Activated CD8-positive, alpha-beta memory T cell treated with anti-CD3 and anti-CD28 coated beads, Interleukin-2, amount 50 U/mL, for 48 hours (primary cell): ENCODE data around the gene FTCDNL1.

Source experiments
- DNase-seq: peaks from one replicate; pipeline ENCODE4 v3.0.0-alpha.2; 2020

FTCDNL1 gene

DNA sequence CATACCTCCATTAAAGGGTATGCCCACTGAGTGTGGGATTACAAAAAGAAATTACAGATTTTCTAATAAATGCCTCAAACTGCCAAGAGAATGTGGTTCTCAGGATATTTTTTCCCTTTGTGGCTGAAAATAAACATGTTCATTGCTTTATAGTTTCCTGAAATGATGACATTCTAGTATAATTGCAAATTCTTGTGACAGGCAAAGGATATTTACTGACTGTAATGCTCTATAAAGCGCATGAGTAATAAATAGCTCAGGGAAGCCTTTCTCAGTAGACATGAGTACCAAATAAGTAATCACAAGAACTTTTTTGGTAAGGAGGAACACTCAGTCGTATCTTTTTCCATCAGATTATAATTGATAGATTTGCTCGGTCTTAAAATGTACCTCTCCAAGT lies 72.3 kb downstream of the FTCDNL1 start:
- DNase-seq = no peak

DNA sequence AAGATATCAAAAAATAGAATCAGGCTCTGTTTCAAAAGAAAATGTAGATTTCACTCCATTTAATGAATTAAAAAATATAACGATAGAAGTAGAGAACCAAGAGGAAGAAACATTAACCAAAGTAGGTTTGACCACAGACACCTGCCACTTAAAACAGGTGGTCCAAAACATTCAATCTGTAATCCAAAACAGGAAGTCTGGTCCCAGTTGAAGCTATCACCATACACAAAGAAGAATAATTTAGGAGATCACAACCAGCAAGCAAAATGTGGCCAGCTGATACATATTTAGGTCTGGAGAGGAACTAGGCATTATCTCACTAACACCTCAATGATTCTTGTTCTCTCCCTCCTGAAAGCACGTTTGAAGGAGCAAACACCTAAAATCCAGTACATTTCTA lies 73.1 kb downstream of the FTCDNL1 start:
- DNase-seq = no peak

DNA sequence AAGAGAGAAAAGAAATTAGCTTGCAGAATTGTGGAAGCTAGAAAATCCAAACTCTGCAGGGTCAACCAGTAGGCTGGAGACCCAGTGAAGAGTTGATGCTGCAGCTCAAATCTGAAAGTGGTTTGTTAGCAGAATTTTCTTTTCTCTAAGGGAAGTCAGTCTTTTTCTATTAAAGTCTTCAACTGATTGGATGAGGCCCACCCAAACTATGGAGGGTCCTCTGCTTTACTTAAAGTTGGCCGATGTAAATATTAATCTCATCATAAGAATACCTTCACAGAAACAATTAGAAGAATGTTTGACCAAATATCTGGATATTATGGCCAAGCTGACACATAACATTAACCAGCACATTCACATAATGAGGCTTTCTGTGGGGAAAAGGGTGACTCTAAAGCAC lies 73.7 kb downstream of the FTCDNL1 start:
- no peak for DNase-seq

DNA sequence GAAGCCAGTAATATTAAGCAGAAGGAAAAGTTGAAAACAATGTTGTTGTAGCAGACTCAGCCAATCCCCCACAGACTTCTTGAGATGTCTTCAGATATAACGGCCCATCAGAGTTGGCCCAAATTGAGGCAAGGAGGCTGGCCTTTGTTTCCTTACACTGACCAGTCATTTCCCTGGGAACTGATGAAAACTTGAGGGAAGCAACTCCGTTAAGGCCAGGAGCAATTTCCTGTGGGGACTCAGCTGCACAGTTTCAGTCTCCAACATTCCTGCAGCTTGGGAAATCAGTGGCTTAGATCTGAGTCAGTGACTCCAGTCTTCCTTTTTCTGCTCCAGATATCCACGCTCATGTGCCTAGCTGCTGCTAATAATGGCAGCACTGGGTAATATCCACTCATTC lies 75.7 kb downstream of the FTCDNL1 start:
- no peak for DNase-seq

DNA sequence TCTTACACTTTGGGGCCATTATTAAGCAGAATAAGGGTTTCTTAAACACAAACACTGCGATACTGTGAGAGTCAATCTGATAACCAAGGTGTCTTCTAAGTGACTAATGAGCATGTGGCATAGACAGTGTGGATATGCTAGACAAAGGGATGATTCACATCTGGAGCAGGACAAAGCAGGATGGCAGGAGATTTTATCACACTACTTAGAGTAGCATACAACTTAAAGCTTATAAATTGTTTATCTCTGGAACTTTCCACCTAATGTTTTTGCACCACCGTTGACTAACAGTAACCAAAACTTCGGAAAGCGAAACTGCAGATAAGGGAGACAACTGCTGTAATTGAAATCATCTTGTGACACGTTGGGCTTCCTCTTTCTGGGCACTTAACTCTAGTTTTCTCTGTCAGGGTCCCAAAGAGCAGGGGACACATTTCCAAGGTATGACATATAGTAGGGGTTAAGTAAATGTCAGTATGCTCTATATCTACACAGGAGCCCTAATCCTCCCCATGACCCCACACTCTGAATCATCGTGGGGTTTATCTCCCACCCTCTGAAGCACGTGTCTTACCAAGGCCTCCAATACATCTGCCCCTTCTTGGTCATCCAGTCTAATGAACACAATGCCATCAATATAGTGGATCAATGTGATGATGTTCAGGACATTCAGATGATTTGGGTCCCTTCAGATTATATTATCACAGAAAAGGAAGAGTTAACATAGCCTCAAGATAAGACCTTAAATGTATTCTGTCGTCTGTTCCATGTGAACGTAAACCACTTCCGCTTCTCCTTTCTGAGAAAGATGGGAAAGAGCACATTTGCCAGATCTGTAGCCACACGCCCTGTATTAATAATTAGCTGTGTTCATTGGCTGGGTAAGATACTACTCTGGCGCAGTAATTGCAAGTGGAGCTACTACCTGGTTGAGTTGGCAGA lies 78.7 kb downstream of the FTCDNL1 start:
- DNase-seq = no peak

DNA sequence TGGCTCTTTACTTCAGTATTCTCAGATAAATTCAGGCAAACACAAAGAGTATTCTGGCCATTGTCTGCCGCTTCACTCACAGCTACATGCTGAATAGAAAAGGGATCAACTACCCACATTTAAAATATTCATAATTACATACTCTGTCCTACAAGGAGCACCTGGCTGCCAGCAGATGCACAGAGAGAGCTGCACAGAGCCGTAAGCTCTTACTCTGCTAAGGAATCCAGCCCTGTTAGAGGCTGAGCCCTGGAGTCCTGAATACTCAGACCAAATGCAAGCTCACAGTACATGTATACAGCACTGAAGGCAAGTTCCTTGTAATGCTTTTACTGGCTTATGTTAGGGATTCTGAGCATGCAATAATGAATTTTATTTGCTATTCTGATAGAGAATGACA lies 80.3 kb downstream of the FTCDNL1 start:
- DNase-seq = no peak

DNA sequence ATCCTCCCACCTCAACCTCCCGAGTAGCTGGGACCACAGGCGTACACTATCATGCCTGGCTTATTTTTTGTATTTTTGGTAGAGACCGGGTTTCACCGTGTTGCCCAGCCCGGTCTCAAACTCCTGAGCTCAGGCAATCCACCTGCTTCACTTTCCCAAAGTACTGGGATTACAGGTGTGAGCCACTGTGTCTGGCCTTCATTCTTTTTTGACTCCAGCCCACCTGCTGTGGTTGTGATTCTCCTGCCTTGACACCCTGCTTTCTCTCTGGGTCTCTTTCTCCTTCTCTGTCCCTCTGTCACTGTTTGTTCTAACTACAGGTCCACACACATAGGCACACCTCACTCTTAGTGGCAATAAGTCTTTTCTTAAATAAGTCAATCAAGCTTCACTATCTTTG lies 85.3 kb downstream of the FTCDNL1 start:
- DNase-seq = no peak

DNA sequence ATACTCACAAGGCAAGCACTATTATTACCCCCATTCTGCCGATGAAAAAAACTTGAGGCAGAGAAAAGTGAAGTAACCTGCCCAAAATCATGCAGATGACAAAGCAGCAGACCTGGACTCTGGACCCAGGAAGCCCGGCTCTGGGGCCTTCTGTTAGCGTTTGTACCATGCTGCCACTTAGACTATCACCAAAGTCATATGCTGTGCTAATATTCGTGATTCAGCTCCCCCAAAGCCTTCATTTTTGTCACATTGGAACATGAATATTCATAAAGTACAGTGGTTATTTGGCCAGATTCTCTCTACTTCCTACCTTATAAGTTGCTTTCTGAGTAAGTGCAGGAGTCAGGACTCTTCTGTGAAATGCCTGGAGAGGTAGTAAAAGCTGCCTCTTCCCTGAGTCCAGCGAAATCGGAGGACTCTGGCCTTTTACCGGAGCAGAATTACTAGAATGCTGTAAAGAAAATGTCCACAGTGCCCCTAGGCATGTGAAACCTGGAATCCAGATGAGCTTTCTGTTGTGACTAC lies 86.7 kb downstream of the FTCDNL1 start:
- DNase-seq = no peak

DNA sequence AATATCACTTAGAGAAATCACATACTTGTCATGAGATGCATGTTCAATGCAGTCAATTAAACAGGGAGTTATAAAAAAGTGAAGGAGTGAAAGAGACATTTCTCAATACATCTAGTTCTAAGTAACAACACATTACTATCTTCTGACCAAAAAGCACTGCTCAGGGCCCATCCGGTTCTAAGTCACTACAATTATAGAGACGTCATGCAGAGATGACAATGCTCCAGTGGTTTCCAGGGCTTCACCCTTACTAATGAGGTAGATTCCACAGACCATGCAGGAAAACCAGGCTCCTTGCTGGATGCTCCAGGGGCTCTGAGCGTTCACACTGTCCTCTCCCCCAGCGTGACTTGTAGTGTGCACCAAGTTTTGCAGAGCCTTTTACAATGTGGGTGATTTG lies 88.0 kb downstream of the FTCDNL1 start:
- no peak for DNase-seq

DNA sequence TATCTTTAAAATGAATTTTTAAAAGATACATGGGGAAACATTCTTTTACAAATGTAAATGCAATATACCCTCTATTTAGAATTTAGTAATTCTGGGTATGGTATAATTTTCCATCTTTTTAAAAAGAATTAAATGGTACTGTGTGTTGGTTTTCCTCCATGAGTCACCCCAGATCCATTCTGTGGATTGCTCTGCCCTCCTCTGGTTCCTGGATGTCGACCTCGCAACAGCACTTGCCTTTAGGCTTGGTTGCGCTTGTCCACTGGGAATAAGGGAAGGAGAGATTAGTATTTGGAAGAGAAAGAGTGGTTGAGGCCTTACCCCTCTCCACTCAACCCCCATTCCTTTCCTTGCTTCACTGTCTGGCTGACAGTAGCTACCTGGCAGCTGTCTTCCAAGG lies 90.4 kb downstream of the FTCDNL1 start:
- no peak for DNase-seq

DNA sequence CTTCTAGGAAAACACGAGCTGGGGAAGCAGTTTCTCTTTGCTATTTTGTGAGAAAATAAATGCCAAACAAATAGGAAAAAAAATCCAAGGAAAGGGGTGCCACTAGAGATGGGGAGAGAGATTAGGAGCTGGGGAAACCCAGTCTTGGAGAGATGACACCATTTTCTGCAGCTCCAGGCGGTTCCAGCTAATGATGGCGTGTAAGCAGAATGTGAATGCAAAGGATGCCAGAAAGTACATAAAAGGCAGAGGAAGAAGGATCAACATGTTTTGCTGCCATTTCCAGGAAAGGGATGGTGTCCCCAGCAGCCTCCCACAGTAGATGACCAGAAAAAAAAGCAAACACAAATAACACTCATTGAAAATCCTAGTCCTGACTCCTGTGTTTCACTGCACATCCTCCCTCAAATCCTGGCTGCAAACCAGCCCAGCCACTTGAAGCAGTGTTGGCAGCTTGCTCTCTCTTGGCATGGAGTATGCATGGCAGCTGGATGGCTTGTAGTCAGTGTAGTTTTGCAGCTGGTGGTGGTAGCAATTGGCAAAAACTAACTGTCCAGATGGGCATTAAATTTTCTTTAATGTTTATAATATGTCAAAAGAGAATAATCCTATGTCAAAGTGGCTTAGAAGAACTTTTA lies 93.6 kb downstream of the FTCDNL1 start:
- DNase-seq = no peak

DNA sequence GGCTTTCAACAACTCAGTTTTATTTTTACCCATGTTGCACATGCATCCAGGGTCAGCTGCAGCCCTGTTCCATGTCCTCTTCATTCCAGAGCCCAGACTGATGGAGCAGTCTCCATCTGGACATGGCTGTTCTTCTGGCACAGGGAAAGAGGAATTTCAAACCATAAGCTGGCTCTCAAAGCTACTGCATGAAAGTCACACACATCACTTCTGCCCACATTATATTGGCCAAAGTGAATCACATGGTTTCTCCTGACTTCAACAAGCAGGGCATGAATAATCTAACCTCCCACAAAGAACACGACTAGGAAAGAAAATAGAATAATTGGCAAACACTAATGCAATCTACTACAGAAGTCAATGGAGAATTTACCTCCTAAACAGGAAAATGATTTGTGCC lies 94.2 kb downstream of the FTCDNL1 start:
- DNase-seq = no peak

DNA sequence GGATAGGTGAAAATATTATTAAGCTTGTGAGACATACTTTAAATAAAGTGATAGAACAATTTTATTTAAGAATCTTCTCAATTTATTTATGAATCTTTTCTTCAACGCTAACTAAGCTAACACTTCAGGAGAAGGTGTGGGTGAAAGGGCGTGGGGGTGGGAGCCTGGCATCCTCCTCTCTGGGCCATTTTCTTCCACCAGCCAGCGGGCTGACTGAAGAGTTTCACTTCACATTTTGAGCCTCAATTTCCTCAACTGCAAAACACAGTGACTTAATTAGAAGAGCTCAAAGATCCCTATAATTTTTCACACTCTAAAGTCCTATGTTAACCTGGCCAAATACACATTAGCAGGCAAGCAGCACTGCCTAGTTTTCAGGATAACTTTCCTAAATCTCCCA lies 94.8 kb downstream of the FTCDNL1 start:
- DNase-seq = no peak

DNA sequence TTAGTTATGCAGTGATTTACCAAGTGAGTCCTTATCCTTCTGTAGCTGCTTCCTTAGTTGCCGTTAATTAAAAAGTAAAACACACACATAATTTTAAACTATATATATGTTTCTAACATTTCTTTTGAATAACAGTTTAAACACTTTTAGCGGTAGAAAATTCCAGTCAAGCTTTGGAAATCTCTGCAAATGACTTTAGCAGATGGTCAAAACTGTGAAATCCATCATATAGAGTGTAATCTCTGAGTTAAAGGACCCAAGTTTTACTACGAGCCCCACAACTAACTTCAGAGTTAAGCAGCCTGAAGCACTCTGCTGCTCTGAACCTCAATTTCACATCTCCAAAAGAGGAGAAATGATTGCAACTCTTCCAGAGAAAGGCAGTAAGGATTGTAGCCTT lies 96.2 kb downstream of the FTCDNL1 start:
- DNase-seq = no peak

DNA sequence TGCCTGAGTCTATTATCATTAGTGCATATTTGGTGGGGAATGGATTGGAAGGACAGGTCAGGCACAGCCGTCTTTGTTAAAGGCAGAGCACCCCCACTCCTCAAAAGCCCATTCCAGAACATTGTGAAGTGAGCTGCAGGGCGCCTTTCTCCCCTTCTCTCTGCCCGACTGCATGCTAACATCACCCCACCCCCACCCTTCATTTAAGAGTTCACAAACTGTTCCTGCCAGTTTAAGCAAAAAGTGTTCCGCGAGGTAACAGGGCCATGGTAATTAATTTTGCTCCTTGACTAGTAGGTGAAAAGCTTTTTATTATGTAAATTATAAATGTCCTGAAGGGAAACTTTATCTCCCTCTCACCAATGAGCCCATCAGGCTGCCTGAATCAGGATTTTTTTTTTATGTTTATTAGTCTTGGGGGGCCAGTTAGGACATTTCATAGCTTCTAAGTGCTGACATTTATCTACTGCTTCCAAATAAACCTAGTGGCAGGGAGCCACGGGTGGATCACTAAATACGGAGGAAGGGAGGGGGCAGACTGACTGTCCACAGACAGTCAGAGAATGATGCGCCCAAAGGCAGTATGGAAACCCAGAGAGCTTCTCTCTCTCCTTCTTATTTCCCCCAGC lies 99.4 kb downstream of the FTCDNL1 start:
- no peak for DNase-seq

DNA sequence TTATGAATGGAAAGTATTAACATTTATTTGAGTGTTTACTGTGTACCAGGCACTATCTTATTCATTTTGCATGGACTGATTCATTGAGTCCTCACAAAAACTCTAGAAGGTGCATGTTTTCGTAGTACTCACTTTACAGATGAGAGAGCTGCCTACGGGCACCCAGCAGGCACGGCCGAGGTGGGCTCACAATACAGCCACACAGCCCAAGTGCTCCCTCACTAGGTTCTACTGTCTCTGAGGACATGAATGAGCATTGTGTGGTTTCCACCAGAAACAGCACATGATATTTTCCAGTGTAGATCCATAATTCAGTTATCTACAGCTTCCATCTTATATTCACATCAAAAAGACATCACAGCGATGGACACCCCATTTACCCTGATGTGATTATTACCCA lies 101.4 kb downstream of the FTCDNL1 start:
- DNase-seq = no peak

DNA sequence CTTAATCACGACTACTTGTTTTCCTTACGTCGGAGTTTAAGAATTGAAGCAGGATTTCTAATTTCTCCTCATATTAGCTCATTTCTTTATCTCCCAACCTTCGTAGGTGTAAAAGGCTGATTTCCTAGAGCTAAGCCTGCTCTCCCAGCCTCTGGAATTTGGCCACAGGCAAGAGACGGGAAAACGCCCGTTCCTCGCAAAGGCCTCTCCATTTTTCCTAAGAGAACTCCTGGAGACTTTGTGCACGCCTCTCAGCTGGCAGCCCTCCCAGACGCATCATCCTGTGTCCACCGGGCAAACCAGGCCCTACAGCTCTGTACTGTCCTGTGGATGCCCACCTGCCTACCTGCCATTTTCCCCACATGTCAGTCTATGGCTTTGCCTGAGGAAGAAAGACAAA lies 106.3 kb downstream of the FTCDNL1 start:
- no peak for DNase-seq

DNA sequence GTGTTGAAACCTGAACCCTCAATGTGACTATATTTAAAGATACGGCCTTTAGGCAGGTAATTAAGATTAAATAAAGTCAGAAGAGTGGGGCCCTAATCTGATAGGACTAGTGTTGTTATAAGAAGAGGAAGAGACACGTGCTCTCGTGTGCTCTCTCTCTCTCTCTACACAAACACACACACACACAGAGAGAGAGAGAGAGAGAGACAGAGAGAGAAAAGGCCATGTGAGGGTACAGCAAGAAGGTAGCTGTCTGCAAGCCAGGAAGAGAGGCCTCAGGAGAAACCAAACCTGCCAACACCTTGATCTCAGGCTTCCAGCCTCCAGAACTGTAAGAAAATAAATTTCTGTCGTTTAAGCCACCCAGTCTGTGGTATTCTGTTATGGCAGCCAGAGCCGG lies 106.7 kb downstream of the FTCDNL1 start:
- no peak for DNase-seq

DNA sequence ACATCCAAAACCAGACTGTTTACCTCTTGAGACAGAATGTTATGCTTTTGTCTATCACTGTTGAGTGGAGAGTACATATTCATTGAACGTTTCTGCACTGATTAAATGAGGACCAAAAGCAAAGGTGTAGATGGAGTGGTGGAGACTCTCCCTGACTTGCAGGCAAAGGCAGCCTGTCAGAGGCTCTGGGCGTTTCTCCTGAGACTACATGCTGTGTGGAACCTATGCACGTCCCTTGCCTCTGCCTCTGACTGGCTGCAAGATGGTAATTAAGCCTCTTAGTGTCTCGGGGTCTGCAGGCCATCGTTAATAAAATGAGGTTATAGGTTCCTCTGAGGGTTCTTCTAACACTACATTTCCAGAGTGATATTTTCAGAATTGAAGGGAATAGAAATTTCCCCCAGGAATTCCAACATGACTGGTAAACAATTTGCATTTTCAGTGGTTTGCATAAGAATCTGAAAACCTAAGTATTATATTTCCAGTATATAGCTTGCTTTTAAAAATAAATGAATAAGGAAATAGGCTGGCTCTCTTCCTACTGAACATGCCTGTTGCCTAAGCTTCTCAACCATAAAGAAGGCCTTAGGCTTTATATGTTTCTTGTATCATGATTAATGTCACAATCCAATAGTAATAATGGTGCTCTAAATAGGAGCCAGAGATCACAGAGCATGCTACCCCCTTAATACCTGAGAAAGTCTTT lies 107.4 kb downstream of the FTCDNL1 start:
- no peak for DNase-seq

DNA sequence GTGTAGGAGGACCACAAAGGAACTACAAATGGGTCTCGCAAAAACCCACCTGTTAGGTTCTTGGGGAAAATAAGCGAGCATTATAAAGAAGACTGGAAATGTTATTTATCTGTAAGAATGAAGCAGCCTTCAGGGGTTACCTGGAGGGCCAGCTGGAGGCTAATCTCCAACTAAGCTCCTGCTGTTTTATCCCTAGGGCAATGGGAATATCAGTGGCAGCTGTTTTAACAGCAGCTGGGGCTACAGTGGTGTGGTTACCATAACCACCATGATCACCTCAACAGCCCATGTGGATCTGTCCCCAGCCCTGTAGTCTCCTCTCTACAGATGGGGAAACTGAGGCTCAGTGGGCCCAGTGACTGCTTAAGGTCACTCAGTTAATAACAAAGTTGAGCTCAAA lies 108.1 kb downstream of the FTCDNL1 start:
- no peak for DNase-seq

DNA sequence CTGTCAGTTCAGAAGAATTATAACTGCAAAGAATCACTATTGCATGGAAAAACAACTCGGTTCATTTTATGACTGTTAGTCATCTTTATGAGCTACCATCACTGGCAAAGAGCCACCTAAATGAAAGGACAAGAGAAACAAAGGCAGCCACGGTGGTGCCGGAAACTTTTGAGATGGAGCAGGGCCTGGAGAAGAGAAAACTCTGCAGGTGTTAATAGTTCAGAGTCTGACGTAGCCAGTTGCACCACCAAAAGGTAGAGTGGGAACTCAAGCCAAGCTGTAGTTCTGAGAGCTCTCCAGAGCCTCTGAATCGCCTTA lies 110.9 kb downstream of the FTCDNL1 start:
- DNase-seq = no peak

DNA sequence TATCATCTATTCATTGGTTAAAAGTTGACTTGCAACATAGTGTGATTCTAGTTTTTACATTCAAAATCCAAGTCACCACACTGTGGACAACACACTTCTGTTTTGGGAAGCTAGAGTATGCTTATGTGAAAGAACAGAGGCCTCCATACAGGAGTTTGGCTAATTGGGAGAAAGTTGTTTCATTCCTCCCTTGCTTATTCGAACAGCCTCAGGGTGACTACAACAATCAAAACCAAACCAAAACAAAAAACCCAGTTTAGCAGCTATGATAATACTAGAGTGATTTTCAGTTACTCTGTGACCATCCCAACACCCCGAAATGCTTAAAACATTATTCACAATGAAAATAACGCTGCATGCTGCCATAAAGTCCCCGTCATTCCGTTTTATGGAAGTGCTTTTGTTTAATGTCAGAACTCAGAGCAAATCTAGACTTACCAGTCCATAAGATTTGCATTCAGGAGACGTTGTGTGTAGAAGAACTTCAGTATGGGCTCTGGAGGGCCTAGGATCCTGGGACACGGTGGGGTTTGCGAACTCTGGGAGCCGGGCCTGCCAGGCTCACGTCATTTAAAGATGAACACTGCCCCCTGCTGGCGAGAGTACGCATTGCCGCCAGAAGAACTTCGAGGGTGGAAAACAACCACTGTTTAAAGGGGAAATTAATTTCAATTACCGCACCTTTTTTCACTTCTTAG lies 111.4 kb downstream of the FTCDNL1 start:
- peak; percentile 92 for DNase-seq
